Loucy (cell line): ENCODE data around the gene TUFT1.

ENCODE experiments used
- H2AFZ ChIP-seq: fragments of 200-600 bp; sonication (generic); 2 replicates; pipeline ENCODE4 v1.6.0; 2016; ENCODE audit warnings: antibody characterized with exemption, mild to moderate bottlenecking, low read length, moderate library complexity
- H3F3A ChIP-seq: fragments of 200-600 bp; 2 replicates; pipeline ENCODE4 v1.6.0; 2016; ENCODE audit warnings: antibody characterized with exemption, low read depth, mild to moderate bottlenecking
- H3K27me3 ChIP-seq: fragments of 200-600 bp; sonication (generic); 2 replicates; pipeline ENCODE4 v1.6.1; 2014; ENCODE audit warnings: low read length, mild to moderate bottlenecking; ENCODE audit not compliant: insufficient read depth, poor library complexity, severe bottlenecking
- H3K36me3 ChIP-seq: fragments of 200-600 bp; sonication (generic); 2 replicates; pipeline ENCODE4 v1.6.1; 2016; ENCODE audit warnings: low read length; ENCODE audit not compliant: insufficient read depth
- H3K4me1 ChIP-seq: fragments of 200-600 bp; sonication (generic); 2 replicates; pipeline ENCODE4 v1.5.1; 2014; ENCODE audit warnings: low read length, mild to moderate bottlenecking; ENCODE audit not compliant: insufficient read depth, poor library complexity, severe bottlenecking
- H3K4me2 ChIP-seq: fragments of 200-600 bp; sonication (generic); 2 replicates; pipeline ENCODE4 v1.6.0; 2014; ENCODE audit warnings: antibody characterized with exemption, low read length, low read depth, mild to moderate bottlenecking; ENCODE audit not compliant: poor library complexity, severe bottlenecking
- H3K4me3 ChIP-seq: fragments of 200-600 bp; sonication (generic); 2 replicates; pipeline ENCODE4 v1.5.1; 2014; ENCODE audit warnings: low read length, mild to moderate bottlenecking, mixed read lengths; ENCODE audit not compliant: poor library complexity, severe bottlenecking
- H3K79me2 ChIP-seq: fragments of 200-600 bp; sonication (generic); 2 replicates; pipeline ENCODE4 v1.6.1; 2014; ENCODE audit warnings: low read length; ENCODE audit not compliant: insufficient read depth
- H3K9ac ChIP-seq: fragments of 200-600 bp; sonication (generic); 2 replicates; pipeline ENCODE4 v1.6.0; 2014; ENCODE audit warnings: mild to moderate bottlenecking, low read depth, low read length, moderate library complexity; ENCODE audit not compliant: poor library complexity, severe bottlenecking
- H3K9me2 ChIP-seq: fragments of 200-600 bp; sonication (generic); replicated peaks from 2 replicates; pipeline ENCODE4 v1.6.1; 2016; ENCODE audit warnings: low read depth, low read length, mixed read lengths
- H3K9me3 ChIP-seq: fragments of 200-600 bp; sonication (generic); 2 replicates; pipeline ENCODE4 v1.6.1; 2014; ENCODE audit warnings: mild to moderate bottlenecking, antibody characterized with exemption, low read length, low read depth; ENCODE audit not compliant: insufficient read depth
- H4K20me1 ChIP-seq: fragments of 200-600 bp; sonication (generic); 2 replicates; pipeline ENCODE4 v1.6.0; 2014; ENCODE audit warnings: antibody characterized with exemption, low read length, mild to moderate bottlenecking; ENCODE audit not compliant: insufficient read depth, poor library complexity, severe bottlenecking
- CTCF ChIP-seq: fragments of 200-600 bp; sonication (generic); conservative IDR thresholded peaks from 2 replicates; pipeline ENCODE4 v1.5.1; 2014; ENCODE audit warnings: mild to moderate bottlenecking, antibody characterized with exemption, low read length
- EZH2phosphoT487 ChIP-seq: fragments of 200-600 bp; IDR thresholded peaks from 2 replicates; pipeline ENCODE4 v1.6.1; 2018; ENCODE audit warnings: antibody characterized with exemption, mild to moderate bottlenecking, moderate library complexity, borderline replicate concordance

Gene TUFT1

DNA sequence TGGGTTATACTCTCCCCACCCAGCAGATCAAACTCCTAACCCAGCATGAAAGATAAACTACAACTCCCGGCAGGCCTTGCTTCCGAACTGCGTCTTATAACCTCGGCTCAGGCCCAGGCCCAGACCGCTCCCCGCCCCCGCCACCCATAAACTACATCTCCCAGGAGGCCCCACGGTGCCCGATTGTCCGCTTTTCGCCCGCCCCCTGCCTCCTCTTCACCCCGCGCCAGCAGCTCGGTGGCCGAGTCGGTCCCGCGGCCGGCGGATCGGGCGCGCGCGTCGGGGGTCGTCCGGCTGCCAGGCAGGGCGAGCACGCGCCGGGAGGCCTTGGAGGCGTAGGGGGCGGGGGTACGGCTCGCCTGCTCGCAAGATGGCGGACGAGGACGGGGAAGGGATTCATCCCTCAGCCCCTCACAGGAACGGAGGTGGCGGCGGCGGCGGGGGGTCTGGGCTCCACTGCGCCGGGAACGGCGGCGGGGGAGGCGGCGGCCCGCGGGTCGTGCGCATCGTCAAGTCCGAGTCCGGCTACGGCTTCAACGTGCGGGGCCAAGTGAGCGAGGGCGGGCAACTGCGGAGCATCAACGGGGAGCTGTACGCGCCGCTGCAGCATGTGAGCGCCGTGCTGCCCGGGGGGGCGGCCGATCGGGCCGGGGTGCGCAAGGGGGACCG lies 71.9 kb downstream of the TUFT1 start, which contains the start of gene SNX27:
Gene SNX27 (plus strand): TSS at position 219 of the 669 bp plus-strand sequence. CDS start 152 bp downstream, at position 371.
- H2AFZ ChIP-seq = peak within 1 kb of the TSS; percentile 99
- H3K27me3 ChIP-seq = no peaks in the 10 kb centered on the region
- no peaks in the 10 kb centered on the region for H3K36me3 ChIP-seq
- peak within 1 kb of the TSS; percentile 94 for H3K4me2 ChIP-seq
- TF ChIP-seq EZH2phosphoT487 (no peak), CTCF (no peak)
- H3K9ac ChIP-seq = peak within 1 kb of the TSS; percentile 83
- peaks cover 38% of the 10 kb centered on the region for H3K4me1 ChIP-seq
- peaks cover 45% of the 10 kb centered on the region for H3K79me2 ChIP-seq
- no peaks in the 10 kb centered on the region for H3F3A ChIP-seq
- H3K4me3 ChIP-seq = peak within 1 kb of the TSS; percentile 79
- peaks cover 20% of the 10 kb centered on the region for H4K20me1 ChIP-seq
- H3K9me2 ChIP-seq = no peaks in the 10 kb centered on the region
- no peaks in the 10 kb centered on the region for H3K9me3 ChIP-seq

GRCh38 chr1:151612501-151613281 lies 72.6 kb downstream of the TUFT1 start:
- peaks cover 38% of the 10 kb centered on the region for H3K4me1 ChIP-seq
- peak overlapping the region; percentile 94 for H3K4me2 ChIP-seq
- H3K27me3 ChIP-seq = no peaks in the 10 kb centered on the region
- no peaks in the 10 kb centered on the region for H3K9me3 ChIP-seq
- peaks cover 21% of the 10 kb centered on the region for H4K20me1 ChIP-seq
- peaks cover 50% of the 10 kb centered on the region for H3K79me2 ChIP-seq
- TF ChIP-seq EZH2phosphoT487 (no peak), CTCF (no peak)
- H3K36me3 ChIP-seq = no peaks in the 10 kb centered on the region
- no peaks in the 10 kb centered on the region for H3F3A ChIP-seq
- H3K9me2 ChIP-seq = no peaks in the 10 kb centered on the region
- H3K9ac ChIP-seq = peak overlapping the region; percentile 83
- peak overlapping the region; percentile 99 for H2AFZ ChIP-seq
- peak overlapping the region; percentile 79 for H3K4me3 ChIP-seq

DNA sequence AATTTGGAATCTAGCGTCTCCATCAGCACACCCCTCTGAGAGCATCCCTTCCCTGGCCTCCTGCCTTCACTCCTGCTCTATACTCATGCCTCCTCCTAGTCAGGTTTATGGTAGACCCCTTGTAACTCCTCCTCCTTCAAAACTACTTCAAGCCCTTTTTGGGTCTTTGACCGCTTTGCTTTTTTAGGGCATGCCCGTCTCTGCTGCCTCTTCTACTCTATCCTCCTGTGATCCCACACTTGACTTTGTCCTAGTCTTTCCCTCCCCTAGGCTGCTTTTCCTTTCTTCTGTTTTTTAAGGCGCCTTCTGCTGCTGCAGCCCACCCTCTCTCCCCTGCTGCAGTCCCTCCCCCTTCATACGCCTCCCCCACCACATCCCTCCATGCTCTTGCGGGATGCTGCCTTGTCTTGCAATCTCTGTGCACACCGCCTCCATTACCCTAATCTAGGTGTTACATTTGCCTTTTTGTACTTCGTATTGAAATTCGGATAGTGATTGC lies 73.2 kb downstream of the TUFT1 start:
- no peaks in the 10 kb centered on the region for H3K9me2 ChIP-seq
- no peak overlapping the region for H2AFZ ChIP-seq
- H3K27me3 ChIP-seq = no peaks in the 10 kb centered on the region
- no peaks in the 10 kb centered on the region for H3K9me3 ChIP-seq
- peak overlapping the region; percentile 79 for H3K4me3 ChIP-seq
- no peak for TF ChIP-seq EZH2phosphoT487
- no peak for TF ChIP-seq CTCF
- peak overlapping the region; percentile 94 for H3K4me2 ChIP-seq
- H3K4me1 ChIP-seq = peaks cover 42% of the 10 kb centered on the region
- H3K36me3 ChIP-seq = no peaks in the 10 kb centered on the region
- no peaks in the 10 kb centered on the region for H3F3A ChIP-seq
- peak overlapping the region; percentile 83 for H3K9ac ChIP-seq
- H3K79me2 ChIP-seq = peaks cover 57% of the 10 kb centered on the region
- H4K20me1 ChIP-seq = peaks cover 23% of the 10 kb centered on the region
